GM18858 (cell line): Measurements from ENCODE around the gene PTGR1.

Experiments
- ATAC-seq: cut with Tn5 transposase; IDR thresholded peaks from one replicate; pipeline ENCODE4 v1.9.1; 2021; ENCODE audit not compliant: unreplicated experiment

Gene PTGR1

DNA sequence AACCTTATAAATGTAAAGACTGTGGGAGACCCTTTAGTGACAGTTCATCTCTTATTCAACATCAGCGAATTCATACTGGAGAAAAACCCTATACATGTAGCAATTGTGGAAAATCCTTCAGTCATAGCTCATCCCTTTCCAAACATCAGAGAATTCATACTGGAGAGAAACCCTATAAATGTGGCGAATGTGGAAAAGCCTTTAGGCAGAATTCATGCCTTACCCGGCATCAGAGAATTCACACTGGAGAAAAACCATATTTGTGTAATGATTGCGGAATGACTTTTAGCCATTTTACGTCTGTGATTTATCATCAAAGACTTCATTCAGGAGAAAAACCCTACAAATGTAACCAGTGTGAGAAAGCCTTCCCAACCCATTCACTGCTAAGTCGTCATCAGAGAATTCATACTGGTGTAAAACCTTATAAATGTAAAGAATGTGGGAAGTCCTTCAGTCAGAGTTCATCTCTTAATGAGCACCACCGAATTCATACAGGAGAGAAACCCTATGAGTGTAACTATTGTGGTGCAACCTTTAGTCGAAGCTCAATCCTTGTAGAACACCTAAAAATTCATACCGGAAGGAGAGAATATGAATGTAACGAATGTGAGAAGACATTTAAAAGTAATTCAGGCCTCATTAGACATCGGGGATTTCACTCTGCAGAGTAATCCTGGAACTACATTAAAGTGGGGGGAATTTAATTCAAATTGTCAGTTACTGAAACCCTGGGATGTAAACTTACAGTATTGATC lies 56.8 kb downstream of the PTGR1 start:
- no peak for ATAC-seq

GRCh38 chr9:111533099-111533790 lies 66.2 kb downstream of the PTGR1 start:
- no peak for ATAC-seq

DNA sequence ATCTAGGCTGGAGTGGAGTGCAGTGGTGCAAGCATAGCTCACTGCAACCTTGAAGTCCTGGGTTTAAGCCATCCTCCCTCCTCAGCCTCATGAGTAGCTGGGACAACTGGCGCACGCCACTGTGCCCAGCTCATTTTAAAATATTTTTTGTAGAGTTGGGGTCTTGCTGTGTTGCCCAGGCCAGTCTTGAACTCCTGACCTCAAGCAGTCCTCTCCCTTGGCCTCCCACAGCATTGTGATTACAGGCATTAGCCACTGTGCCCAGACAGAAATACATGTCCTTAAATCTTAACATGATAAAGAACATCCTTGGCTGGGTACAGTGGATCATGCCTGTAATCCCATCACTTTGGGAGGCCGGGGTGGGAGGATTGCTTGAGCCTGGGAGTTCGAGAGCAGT lies 67.7 kb downstream of the PTGR1 start:
- ATAC-seq, result no peak

DNA sequence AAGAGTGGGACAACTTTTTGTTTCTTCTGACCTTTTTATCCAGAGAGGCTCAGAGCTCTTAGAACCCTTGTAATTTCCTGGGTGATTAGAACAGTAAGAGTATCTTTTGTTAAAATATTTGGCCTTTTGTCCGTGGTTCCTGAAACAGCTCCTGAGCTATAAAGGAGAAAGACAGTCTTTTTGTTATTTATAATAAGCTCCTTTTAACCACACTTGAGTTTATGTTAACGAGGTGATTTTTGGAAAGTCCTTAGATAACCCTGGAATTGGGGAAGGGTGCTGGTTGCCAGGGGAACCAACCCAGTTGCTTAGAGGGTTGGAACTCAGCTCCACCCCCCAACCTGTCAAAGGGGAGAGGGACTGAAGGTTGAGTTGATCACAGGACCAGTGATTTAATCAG lies 69.7 kb downstream of the PTGR1 start:
- no peak for ATAC-seq

GRCh38 chr9:111527347-111527746 lies 72.1 kb downstream of the PTGR1 start:
- no peak for ATAC-seq

GRCh38 chr9:111525056-111525977 lies 74.1 kb downstream of the PTGR1 start, which contains the start of gene ZNF483:
ZNF483 (plus strand) TSS chr9:111525179; CDS start chr9:111527396, 2,217 bp downstream.
- ATAC-seq, result no peak

- ATAC-seq, result no peak
Observed at GRCh38 chr9:111524731-111525055, 74.8 kb downstream of the PTGR1 start.

DNA sequence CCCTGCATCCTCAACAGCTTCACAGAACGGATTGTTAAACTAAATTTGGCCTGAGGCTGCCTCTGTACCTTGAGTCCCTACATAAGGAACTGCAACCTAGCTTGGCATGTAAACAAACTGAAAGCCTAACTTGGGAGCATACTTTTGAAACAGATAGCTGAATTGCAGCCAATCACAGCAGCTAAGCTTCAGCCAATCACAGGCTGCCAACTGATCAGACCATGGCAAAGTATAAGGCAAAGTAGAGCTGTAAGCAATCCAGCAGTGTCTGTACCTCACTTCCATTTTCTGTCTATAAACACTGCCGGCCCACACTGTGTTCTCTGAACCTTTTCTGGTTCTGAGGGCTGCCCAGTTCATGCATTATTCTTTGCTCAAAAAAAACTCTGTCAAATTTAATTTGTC lies 83.4 kb downstream of the PTGR1 start:
- ATAC-seq, result no peak

DNA sequence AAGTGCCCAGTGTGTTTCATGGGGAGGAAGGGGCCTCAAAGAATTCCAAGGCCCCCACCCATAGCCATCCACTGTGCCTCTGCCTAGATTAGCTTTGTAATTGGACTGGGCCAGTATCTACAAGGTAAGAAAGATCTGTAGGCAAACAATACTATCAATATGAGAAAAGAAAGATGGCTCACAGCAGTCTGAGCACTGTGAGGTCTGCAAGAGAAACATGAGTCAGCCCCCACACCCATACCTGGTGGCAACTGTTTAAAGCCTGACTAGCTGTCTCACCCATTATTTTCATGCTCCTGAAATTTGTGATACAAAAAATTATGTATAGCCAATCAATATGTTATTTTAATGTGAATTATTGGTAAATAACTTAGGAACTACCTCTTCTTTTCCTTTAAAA lies 84.5 kb downstream of the PTGR1 start:
- no peak for ATAC-seq
